IgD-negative memory B cell (primary cell): ENCODE measurements around the gene PNLIPRP1. TPM values are rescaled to one million over a fixed set of nuclear protein-coding genes. Genes with fewer than 3 reads are reported as not detected.

Experiments used
- polyA plus RNA-seq: library from polyadenylated mRNA; unstranded; fragments of 300-500 nt; fragmentation: Illumina TruSeq; gene quantifications from one replicate; pipeline ENCODE4 v1.2.3, GENCODE V29; 2021

Gene PNLIPRP1
- polyA plus RNA-seq, 1 donor from 2014 or later: not detected

Other genes with a start within 250 kb of the PNLIPRP1 start
- not detected for gene PNLIPRP3, start 163.1 kb upstream of the PNLIPRP1 start, polyA plus RNA-seq
- not detected for gene PNLIP, start 45.0 kb upstream of the PNLIPRP1 start, polyA plus RNA-seq
- not detected for gene PNLIPRP2, start 30.0 kb downstream of the PNLIPRP1 start, polyA plus RNA-seq
- 6.7 TPM for gene HSPA12A, start 151.6 kb downstream of the PNLIPRP1 start, polyA plus RNA-seq